Endothelial cell of umbilical vein (primary cell): ENCODE data around the gene PGA5. TPM values are rescaled to one million over a fixed set of nuclear protein-coding genes. Genes with fewer than 3 reads are reported as not detected.

Source experiments
- BruUV-seq: library from RNA; stranded (reverse); fragments of 400-500 nt; replicated peaks from 2 replicates; lab custom pipeline; 2021; lab: Mats Ljungman, UMichigan
- CTCF ChIA-PET: fragments of 300-600, 350-600 bp; sonication (Branson Sonifier 250); formaldehyde crosslinking; loops from one replicate; lab custom pipeline; 2021; ENCODE audit warnings: antibody characterized with exemption, inconsistent platforms; lab: Charles Lee
- POLR2A ChIA-PET: fragments of 300-600, 350-600 bp; sonication (Branson Sonifier 250); formaldehyde crosslinking; loops from one replicate; lab custom pipeline; 2021; ENCODE audit warnings: antibody characterized with exemption, inconsistent platforms; lab: Charles Lee
- DNase-seq: peaks from one replicate; pipeline ENCODE4 v3.0.0-alpha.2; 2011; ENCODE audit warnings: low read depth, low spot score
- FAIRE-seq: peaks from 2 replicates; lab custom pipeline; 2011; peaks lifted over from hg19 to GRCh38; lab: Jason Lieb, UNC
- H2AFZ ChIP-seq: 2 replicates; pipeline ENCODE4 v1.6.0; 2012; ENCODE audit warnings: low read depth, low read length, control low read depth, inconsistent platforms
- H3K27ac ChIP-seq: 2 replicates; pipeline ENCODE4 v1.5.1; 2011; ENCODE audit warnings: low read depth, mild to moderate bottlenecking, control low read depth, low read length, moderate library complexity; ENCODE audit not compliant: insufficient read depth
- H3K27me3 ChIP-seq, 2 experiments: 2 replicates each; pipeline versions ENCODE4 v1.6.0 to v1.6.1; 2011; ENCODE audit warnings: low read length in 2 of 2, mixed read lengths in 1 of 2; ENCODE audit not compliant: control insufficient read depth in 2 of 2, insufficient read depth in 2 of 2
- H3K36me3 ChIP-seq, 2 experiments: 2 replicates in 1 of 2; 3 replicates in 1 of 2; pipeline ENCODE4 v1.5.1; 2011; ENCODE audit warnings: low read length in 2 of 2, mild to moderate bottlenecking in 1 of 2, moderate library complexity in 1 of 2; ENCODE audit not compliant: control insufficient read depth in 2 of 2, insufficient read depth in 2 of 2; ENCODE audit errors: extremely low read depth in 1 of 2
- H3K4me1 ChIP-seq: 3 replicates; pipeline ENCODE4 v1.5.1; 2011; ENCODE audit warnings: mild to moderate bottlenecking, low read length; ENCODE audit not compliant: control insufficient read depth, insufficient read depth; ENCODE audit errors: extremely low read depth
- H3K4me2 ChIP-seq: 2 replicates; pipeline ENCODE4 v1.6.1; 2011; ENCODE audit warnings: low read length, control low read depth, mixed read lengths; ENCODE audit not compliant: insufficient read depth
- H3K4me3 ChIP-seq, 3 experiments: fragments of 200-600 bp in 1 of 3; sonication (generic), shearing (Covaris generic) in 1 of 3; replicated peaks in 1 of 3; 2 replicates each; pipeline ENCODE4 v1.5.1; 2011 to 2016; ENCODE audit warnings: control low read depth in 3 of 3, low read length in 3 of 3, mild to moderate bottlenecking in 2 of 3, inconsistent platforms in 1 of 3, low read depth in 1 of 3, moderate library complexity in 1 of 3; ENCODE audit not compliant: insufficient read depth in 1 of 3
- H3K79me2 ChIP-seq: 2 replicates; pipeline ENCODE4 v1.6.0; 2012; ENCODE audit warnings: low read length, inconsistent platforms; ENCODE audit not compliant: control insufficient read depth, insufficient read depth
- H3K9ac ChIP-seq: replicated peaks from 2 replicates; pipeline ENCODE3; 2011; ENCODE audit warnings: low read length, control low read depth; ENCODE audit not compliant: insufficient read depth; ENCODE audit errors: extremely low read depth
- H3K9me1 ChIP-seq: replicated peaks from 3 replicates; pipeline ENCODE4 v1.6.0; 2011; ENCODE audit warnings: mild to moderate bottlenecking, low read length; ENCODE audit not compliant: control insufficient read depth, insufficient read depth; ENCODE audit errors: extremely low read depth
- H3K9me3 ChIP-seq: replicated peaks from 2 replicates; pipeline ENCODE4 v1.5.1; 2012; ENCODE audit warnings: low read length, inconsistent platforms; ENCODE audit not compliant: control insufficient read depth, insufficient read depth
- H4K20me1 ChIP-seq: replicated peaks from 2 replicates; pipeline ENCODE3; 2011; ENCODE audit warnings: mild to moderate bottlenecking, low read length; ENCODE audit not compliant: control insufficient read depth, insufficient read depth; ENCODE audit errors: extremely low read depth
- EZH2 ChIP-seq: IDR thresholded peaks from 2 replicates; pipeline ENCODE4 v1.6.1; 2012; ENCODE audit warnings: borderline replicate concordance, low read depth, mild to moderate bottlenecking, moderate library complexity, low read length, inconsistent platforms; ENCODE audit not compliant: severe bottlenecking
- FOS ChIP-seq: IDR thresholded peaks from 2 replicates; pipeline ENCODE4 v1.6.1; 2011; ENCODE audit warnings: mild to moderate bottlenecking, low read length, moderate library complexity, borderline replicate concordance; ENCODE audit not compliant: insufficient read depth
- GATA2 ChIP-seq: IDR thresholded peaks from 2 replicates; pipeline ENCODE4 v1.7.0; 2011; ENCODE audit warnings: low read depth, mild to moderate bottlenecking, moderate library complexity, mixed read lengths, low read length; ENCODE audit not compliant: insufficient read length, insufficient read depth
- JUN ChIP-seq: IDR thresholded peaks from 2 replicates; pipeline ENCODE4 v1.6.1; 2011; ENCODE audit warnings: borderline replicate concordance, low read depth; ENCODE audit not compliant: insufficient read length, insufficient read depth
- POLR2A ChIP-seq: IDR thresholded peaks from 2 replicates; pipeline ENCODE4 v1.6.1; 2012; ENCODE audit warnings: low read depth, mild to moderate bottlenecking, control low read depth, low read length
- POLR2AphosphoS5 ChIP-seq: IDR thresholded peaks from 2 replicates; pipeline ENCODE4 v1.6.1; 2012; ENCODE audit warnings: low read depth, mild to moderate bottlenecking, control low read depth, low read length, moderate library complexity; ENCODE audit not compliant: insufficient read depth
- dilution Hi-C: fragments of 300-500 bp; cut with MboI; formaldehyde crosslinking; loops from one replicate; pipeline ENCODE4 v1.15.0; 2019; ENCODE audit warnings: low sequenced_read_pairs; ENCODE audit not compliant: extremely low pct_ligation_motif_present
- intact Hi-C: fragments of 100-400 bp; cut with micrococcal nuclease; formaldehyde crosslinking; loops from one replicate; pipeline ENCODE4 v1.10.0; 2022
- polyA plus RNA-seq, 4 experiments: library from polyadenylated mRNA; depleted of rRNA in 3 of 4; stranded (reverse) in 3 of 4; unstranded in 1 of 4; fragments of >200 nt; gene quantifications; 2 replicates each; pipeline versions ENCODE4 v1.2.1 to v1.2.3, GENCODE V29; 2011 to 2012; ENCODE audit warnings: missing spikeins in 1 of 4
- total RNA-seq: library from RNA; stranded (reverse); gene quantifications from 2 replicates; pipeline ENCODE4 v1.2.3, GENCODE V29; 2021
- TF ChIP-seq, protein P1 (sequence below): IDR thresholded peaks from 2 replicates; pipeline ENCODE4 v1.6.1; 2011; ENCODE audit not compliant: insufficient read depth, insufficient read length
- TF ChIP-seq, protein P2 (sequence below), 2 donors: IDR thresholded peaks; 1 replicate in 1 of 2; 2 replicates in 1 of 2; pipeline ENCODE4 v1.5.1; 2011; ENCODE audit warnings: low read length in 2 of 2, mild to moderate bottlenecking in 2 of 2, moderate library complexity in 2 of 2, control low read depth in 1 of 2, inconsistent platforms in 1 of 2, low read depth in 1 of 2; ENCODE audit not compliant: insufficient read depth in 1 of 2; ENCODE audit errors: extremely low read depth in 1 of 2

The PGA5 gene
- total and polyA plus RNA-seq, 2 donors (not counting 3 experiments of a cell fraction or from before 2014, with no cell fraction given): not detected

DNA sequence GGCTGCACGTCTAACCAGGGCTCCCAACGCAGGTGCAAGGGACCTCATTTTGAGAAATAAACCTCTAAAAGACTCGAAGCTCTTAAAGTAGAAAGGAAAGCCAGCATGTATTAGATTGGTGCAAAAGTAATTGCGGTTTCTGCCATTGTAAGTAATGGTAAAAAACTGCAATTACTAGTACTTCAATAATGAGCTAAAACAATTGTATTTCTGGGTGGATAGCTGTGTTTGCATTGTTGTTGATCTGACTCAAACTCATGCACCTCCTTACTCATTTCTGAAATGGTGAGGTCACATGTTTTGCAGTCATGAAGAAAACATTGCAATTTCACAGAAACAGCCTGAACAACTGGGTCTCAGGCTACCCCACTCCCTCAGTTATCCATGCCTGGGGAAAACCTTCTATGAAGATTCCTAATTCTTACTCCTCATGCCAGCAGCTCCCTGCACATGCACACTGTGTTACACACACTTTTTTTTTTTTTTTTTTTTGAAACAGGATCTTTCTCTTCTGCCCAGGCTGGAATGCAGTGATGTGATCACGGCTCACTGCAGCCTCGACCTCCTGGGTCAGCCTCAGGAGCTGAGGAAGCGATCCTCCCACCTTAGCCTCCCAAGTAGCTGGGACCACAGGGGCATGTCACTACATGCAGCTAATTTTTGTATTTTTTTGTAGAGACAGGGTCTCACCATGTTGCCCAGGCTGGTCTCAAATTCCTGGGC, 29.5 kb downstream of the PGA5 start:
- dilution Hi-C loops: no loop called here
- Histone ChIP-seq H3K9me3 (no peaks in the 10 kb centered on the region), H3K27me3 (no peaks in the 10 kb centered on the region), H3K79me2 (no peaks in the 10 kb centered on the region), H3K4me3 (no peak overlapping the region), H2AFZ (no peak overlapping the region), H3K9me1 (no peaks in the 10 kb centered on the region), H3K9ac (no peak overlapping the region), H3K4me1 (no peaks in the 10 kb centered on the region), H3K4me2 (no peak overlapping the region), H3K27ac (no peak overlapping the region), H3K36me3 (no peaks in the 10 kb centered on the region), H4K20me1 (no peaks in the 10 kb centered on the region)
- FAIRE-seq (peak; percentile 24), DNase-seq (no peak)
- CTCF ChIA-PET: interaction anchor here (1.4 to 2.0 kb wide), 3 partner anchors 10 to 115 kb away, joined by 3 to 6 read pairs (median 5); no protein-coding TSS in a partner anchor
- POLR2A ChIA-PET: no interaction called here
- intact Hi-C loops: no loop called here
- TF ChIP-seq JUN (no peak), FOS (peak; percentile 12)
- BruUV-seq: no TSS peak

DNA sequence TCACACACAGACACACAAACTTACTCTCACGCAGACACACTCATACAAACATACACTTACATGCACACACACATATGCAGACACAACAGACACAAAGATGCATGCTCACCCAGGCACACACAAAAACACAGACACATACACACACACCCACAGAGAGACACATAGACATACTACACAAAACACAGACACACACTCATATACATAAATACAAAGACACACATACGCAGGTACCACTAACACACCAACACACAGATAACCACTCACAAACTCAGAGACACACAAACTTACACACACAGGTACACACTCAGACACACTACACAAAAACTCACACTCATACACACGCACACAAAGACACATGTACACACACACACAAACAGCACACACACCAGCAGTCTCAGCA, 31.8 kb downstream of the PGA5 start:
- no peaks in the 10 kb centered on the region for H3K9me3 ChIP-seq
- no peaks in the 10 kb centered on the region for H3K4me1 ChIP-seq
- BruUV-seq: no TSS peak
- no peaks in the 10 kb centered on the region for H4K20me1 ChIP-seq
- TF ChIP-seq, protein P1, sequence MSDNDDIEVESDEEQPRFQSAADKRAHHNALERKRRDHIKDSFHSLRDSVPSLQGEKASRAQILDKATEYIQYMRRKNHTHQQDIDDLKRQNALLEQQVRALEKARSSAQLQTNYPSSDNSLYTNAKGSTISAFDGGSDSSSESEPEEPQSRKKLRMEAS: no peak
- TF ChIP-seq GATA2: no peak
- TF ChIP-seq POLR2A: no peak
- no peak for TF ChIP-seq POLR2AphosphoS5
- no peak for TF ChIP-seq EZH2
- no peak for TF ChIP-seq FOS
- TF ChIP-seq, protein P2, sequence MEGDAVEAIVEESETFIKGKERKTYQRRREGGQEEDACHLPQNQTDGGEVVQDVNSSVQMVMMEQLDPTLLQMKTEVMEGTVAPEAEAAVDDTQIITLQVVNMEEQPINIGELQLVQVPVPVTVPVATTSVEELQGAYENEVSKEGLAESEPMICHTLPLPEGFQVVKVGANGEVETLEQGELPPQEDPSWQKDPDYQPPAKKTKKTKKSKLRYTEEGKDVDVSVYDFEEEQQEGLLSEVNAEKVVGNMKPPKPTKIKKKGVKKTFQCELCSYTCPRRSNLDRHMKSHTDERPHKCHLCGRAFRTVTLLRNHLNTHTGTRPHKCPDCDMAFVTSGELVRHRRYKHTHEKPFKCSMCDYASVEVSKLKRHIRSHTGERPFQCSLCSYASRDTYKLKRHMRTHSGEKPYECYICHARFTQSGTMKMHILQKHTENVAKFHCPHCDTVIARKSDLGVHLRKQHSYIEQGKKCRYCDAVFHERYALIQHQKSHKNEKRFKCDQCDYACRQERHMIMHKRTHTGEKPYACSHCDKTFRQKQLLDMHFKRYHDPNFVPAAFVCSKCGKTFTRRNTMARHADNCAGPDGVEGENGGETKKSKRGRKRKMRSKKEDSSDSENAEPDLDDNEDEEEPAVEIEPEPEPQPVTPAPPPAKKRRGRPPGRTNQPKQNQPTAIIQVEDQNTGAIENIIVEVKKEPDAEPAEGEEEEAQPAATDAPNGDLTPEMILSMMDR (IDR thresholded peaks at IDR 0.05; ENCODE audit: extremely low read depth in 1 of 2, insufficient read depth in 1 of 2, low read depth in 1 of 2, low read length in 2 of 2): no peak
- no peak for TF ChIP-seq JUN
- no peak overlapping the region for H3K4me2 ChIP-seq
- H3K4me3 ChIP-seq: no peak overlapping the region
- H3K79me2 ChIP-seq: no peaks in the 10 kb centered on the region
- no peak overlapping the region for H3K9ac ChIP-seq
- no peak for DNase-seq
- H2AFZ ChIP-seq: no peak overlapping the region
- no peaks in the 10 kb centered on the region for H3K36me3 ChIP-seq
- H3K27ac ChIP-seq: no peak overlapping the region
- dilution Hi-C loops: no loop called here
- ChIA-PET CTCF (no interaction called here), POLR2A (no interaction called here)
- no peaks in the 10 kb centered on the region for H3K27me3 ChIP-seq
- no peak for FAIRE-seq
- intact Hi-C loops: no loop called here
- no peaks in the 10 kb centered on the region for H3K9me1 ChIP-seq
